Fibroblast of villous mesenchyme (primary cell): ENCODE measurements around the gene ADAM10. TPM values are rescaled to one million over a fixed set of nuclear protein-coding genes. Genes with fewer than 3 reads are reported as not detected.

Source experiments
- DNase-seq: peaks from one replicate; pipeline ENCODE4 v3.0.0-alpha.2; 2010; ENCODE audit warnings: low read depth
- H3K4me3 ChIP-seq: 2 replicates; pipeline ENCODE4 v1.5.1; 2011; ENCODE audit warnings: low read depth, mild to moderate bottlenecking, low read length
- small RNA-seq: library from RNA; depleted of rRNA; stranded (forward); fragments of <200 nt; gene quantifications from one replicate; pipeline ENCODE3, GENCODE V24; 2012
- total RNA-seq: library from RNA; depleted of rRNA; stranded (reverse); fragments of >200 nt; gene quantifications from 2 replicates; pipeline ENCODE4 v1.2.3, GENCODE V29; 2012
- TF ChIP-seq, protein P1 (sequence below): IDR thresholded peaks from 2 replicates; pipeline ENCODE4 v1.5.1; 2012; ENCODE audit warnings: low read depth, mild to moderate bottlenecking, low read length; ENCODE audit not compliant: insufficient read depth

The ADAM10 gene
- total RNA-seq, 1 donor: 200 TPM

GRCh38 chr15:58539548-58539947 lies 210.0 kb downstream of the ADAM10 start:
- DNase-seq: no peak
- TF ChIP-seq, protein P1, sequence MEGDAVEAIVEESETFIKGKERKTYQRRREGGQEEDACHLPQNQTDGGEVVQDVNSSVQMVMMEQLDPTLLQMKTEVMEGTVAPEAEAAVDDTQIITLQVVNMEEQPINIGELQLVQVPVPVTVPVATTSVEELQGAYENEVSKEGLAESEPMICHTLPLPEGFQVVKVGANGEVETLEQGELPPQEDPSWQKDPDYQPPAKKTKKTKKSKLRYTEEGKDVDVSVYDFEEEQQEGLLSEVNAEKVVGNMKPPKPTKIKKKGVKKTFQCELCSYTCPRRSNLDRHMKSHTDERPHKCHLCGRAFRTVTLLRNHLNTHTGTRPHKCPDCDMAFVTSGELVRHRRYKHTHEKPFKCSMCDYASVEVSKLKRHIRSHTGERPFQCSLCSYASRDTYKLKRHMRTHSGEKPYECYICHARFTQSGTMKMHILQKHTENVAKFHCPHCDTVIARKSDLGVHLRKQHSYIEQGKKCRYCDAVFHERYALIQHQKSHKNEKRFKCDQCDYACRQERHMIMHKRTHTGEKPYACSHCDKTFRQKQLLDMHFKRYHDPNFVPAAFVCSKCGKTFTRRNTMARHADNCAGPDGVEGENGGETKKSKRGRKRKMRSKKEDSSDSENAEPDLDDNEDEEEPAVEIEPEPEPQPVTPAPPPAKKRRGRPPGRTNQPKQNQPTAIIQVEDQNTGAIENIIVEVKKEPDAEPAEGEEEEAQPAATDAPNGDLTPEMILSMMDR: no peak
- no peak overlapping the region for H3K4me3 ChIP-seq

- no peak overlapping the region for H3K4me3 ChIP-seq
- TF ChIP-seq, protein P1: no peak
- no peak for DNase-seq
These were observed 210.6 kb downstream of the ADAM10 start for GRCh38 chr15:58538901-58539300.

Small RNA genes within 50 kb of the gene (small RNA-seq; reads per million reads assigned to genes)
- gene AC091046.1 (not detected), gene RF00012 (0.28 reads per million)

Other genes with a start within 250 kb of the ADAM10 start
- gene MINDY2, start 21.6 kb upstream of the ADAM10 start, total RNA-seq: 27.4 and 66.5 TPM in 2 replicates
- gene SLTM, start 184.0 kb upstream of the ADAM10 start, total RNA-seq: 66.7 and 68.7 TPM in 2 replicates
- 24.5 and 35.0 TPM in 2 replicates for gene RNF111, start 238.0 kb upstream of the ADAM10 start, total RNA-seq